Duodenal mucosa (tissue), 2 donors: ENCODE measurements around the gene RASSF5.

Experiments used
- H3K27ac ChIP-seq: one replicate; pipeline ENCODE4 v1.7.0; 2013; ENCODE audit warnings: low read depth, low read length
- H3K27me3 ChIP-seq, 2 donors: one replicate each; pipeline ENCODE4 v1.7.0; 2013; ENCODE audit warnings: low read length in 2 of 2, control low read depth in 1 of 2; ENCODE audit not compliant: insufficient read depth in 2 of 2, control insufficient read depth in 1 of 2
- H3K36me3 ChIP-seq, 2 donors: one replicate each; pipeline ENCODE4 v1.7.0; 2013; ENCODE audit warnings: low read length in 2 of 2, control low read depth in 1 of 2; ENCODE audit not compliant: insufficient read depth in 2 of 2, control insufficient read depth in 1 of 2
- H3K4me1 ChIP-seq, 2 donors: one replicate each; pipeline ENCODE4 v1.7.0; 2013; ENCODE audit warnings: low read length in 2 of 2, control low read depth in 1 of 2; ENCODE audit not compliant: insufficient read depth in 2 of 2, control insufficient read depth in 1 of 2
- H3K4me3 ChIP-seq, 2 donors: one replicate each; pipeline ENCODE4 v1.7.0; 2013; ENCODE audit warnings: low read length in 2 of 2, low read depth in 1 of 2
- H3K9ac ChIP-seq, 2 donors: one replicate each; pipeline ENCODE4 v1.7.0; 2013; ENCODE audit warnings: low read length in 2 of 2, low read depth in 1 of 2
- H3K9me3 ChIP-seq, 2 donors: one replicate each; pipeline ENCODE4 v1.7.0; 2013; ENCODE audit warnings: low read length in 2 of 2, control low read depth in 1 of 2; ENCODE audit not compliant: control insufficient read depth in 1 of 2

The RASSF5 gene

DNA sequence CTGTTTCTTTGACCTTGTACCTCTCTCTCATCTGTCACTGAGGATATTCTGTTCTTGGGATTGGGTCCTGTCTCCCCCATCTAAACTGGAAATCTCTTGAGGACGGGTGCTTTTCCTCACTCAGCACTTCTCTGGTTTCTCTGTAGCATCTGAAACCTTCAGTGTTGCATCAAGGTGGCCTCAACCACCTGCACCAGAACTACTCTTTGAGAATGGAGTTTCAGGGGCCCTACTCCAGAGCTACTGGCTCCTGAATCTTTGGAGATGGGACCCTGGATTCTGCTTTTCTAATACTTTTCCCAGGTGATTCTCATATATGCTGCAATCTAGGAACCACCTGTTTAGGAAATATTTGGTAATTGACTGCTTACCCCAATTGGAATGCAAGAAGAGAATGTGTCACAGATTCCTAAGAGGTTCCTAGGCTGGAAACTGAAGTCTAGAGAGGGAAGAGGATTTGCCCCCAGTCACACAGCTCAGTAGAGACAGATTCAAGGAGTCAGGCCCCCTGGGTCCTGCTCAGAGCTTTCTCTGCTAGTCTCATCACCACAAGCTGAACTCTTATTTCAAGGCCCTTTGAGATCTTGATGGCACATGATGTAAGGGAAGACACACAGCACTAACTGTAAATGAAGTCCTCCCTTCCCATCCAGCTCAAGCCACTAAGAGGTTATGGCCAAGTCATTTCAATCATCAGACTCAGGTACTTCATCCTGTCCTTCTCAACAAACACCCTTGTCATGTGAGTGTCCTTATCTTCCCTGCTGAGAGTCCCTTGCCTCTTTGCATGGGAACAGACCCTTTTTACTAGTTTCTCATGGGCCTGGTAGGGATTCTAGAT lies 56.3 kb downstream of the RASSF5 start:
- Histone ChIP-seq H3K27ac (no peak overlapping the region), H3K27me3 (no peaks in the 10 kb centered on the region), H3K4me3 (peak overlapping the region in 1 of 2 donors; percentile 11), H3K9me3 (no peaks in the 10 kb centered on the region), H3K36me3 (peaks cover 0 to 6% of the 10 kb centered on the region in 2 donors), H3K4me1 (peaks cover 23 to 53% of the 10 kb centered on the region in 2 donors), H3K9ac (no peak overlapping the region)

DNA sequence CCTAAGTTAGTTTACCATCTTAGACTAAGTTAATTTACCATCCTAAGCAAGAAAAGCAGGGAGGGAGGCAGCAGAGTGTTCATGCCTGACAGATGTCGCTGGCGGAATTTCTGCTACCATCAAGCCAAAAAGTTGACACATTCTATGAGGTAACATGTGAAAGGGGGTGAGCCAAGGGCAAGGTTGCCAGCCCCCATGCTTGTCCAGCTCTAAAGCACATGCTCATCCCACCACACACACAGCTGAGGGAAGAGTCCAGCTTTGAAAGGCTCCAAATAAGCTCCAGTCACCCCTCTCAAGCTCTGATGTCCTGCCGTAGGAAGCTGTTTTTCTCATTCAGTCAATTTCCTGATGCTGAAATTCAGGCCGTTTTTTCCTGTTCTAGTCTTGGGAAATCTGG lies 58.7 kb downstream of the RASSF5 start:
- Histone ChIP-seq H3K27ac (no peak overlapping the region), H3K4me1 (peaks cover 23 to 54% of the 10 kb centered on the region in 2 donors), H3K4me3 (no peak overlapping the region), H3K9ac (no peak overlapping the region), H3K9me3 (no peaks in the 10 kb centered on the region), H3K27me3 (no peaks in the 10 kb centered on the region), H3K36me3 (peaks cover 0 to 6% of the 10 kb centered on the region in 2 donors)

DNA sequence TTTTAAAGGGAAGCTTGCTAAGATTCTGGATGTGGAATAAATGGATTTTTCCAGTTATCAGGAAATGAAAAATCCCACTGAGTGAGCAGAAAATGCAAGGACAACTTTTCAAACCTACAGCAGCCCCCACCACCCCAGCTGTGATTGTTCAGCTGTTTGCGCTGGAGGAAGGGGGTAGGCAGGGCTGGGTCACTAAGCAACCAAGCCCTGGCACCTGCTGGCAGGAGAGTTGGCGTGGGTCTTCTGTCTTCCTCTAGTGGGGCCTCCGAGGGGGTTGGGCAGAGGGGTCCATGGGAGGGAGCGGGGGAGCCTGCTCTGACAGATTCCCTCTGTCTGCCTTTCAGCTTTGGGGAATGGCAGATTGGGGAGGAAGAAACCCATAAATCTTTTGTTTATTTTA lies 59.7 kb downstream of the RASSF5 start:
- Histone ChIP-seq H3K27ac (no peak overlapping the region), H3K27me3 (no peaks in the 10 kb centered on the region), H3K9me3 (no peaks in the 10 kb centered on the region), H3K9ac (no peak overlapping the region), H3K4me1 (peaks cover 21 to 52% of the 10 kb centered on the region in 2 donors), H3K36me3 (peaks cover 0 to 4% of the 10 kb centered on the region in 2 donors), H3K4me3 (no peak overlapping the region)

DNA sequence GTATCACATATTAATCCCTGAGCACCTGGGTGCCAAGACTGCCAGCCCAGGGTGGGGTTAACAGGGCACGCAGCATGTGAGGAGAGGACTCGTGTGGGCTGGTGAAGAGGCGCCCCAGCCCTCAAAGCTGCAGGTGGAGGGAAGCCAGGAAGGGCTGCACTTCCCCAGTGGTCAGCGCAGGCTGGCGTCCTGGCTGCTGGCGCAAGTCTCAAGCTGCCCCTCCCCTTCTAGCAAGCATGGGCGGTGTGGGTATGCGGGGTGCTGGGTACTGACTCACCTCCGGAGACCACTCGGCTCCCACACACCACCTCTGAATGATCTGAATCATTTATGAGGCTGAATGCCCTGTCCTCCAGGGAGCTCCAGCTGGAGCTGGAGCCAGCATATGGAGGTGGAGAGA lies 60.9 kb downstream of the RASSF5 start:
- no peak overlapping the region for H3K4me3 ChIP-seq
- no peak overlapping the region for H3K27ac ChIP-seq
- H3K36me3 ChIP-seq = peaks cover 0 to 4% of the 10 kb centered on the region in 2 donors
- no peaks in the 10 kb centered on the region for H3K9me3 ChIP-seq
- H3K27me3 ChIP-seq = no peaks in the 10 kb centered on the region
- peaks cover 19 to 47% of the 10 kb centered on the region in 2 donors for H3K4me1 ChIP-seq
- H3K9ac ChIP-seq = no peak overlapping the region

DNA sequence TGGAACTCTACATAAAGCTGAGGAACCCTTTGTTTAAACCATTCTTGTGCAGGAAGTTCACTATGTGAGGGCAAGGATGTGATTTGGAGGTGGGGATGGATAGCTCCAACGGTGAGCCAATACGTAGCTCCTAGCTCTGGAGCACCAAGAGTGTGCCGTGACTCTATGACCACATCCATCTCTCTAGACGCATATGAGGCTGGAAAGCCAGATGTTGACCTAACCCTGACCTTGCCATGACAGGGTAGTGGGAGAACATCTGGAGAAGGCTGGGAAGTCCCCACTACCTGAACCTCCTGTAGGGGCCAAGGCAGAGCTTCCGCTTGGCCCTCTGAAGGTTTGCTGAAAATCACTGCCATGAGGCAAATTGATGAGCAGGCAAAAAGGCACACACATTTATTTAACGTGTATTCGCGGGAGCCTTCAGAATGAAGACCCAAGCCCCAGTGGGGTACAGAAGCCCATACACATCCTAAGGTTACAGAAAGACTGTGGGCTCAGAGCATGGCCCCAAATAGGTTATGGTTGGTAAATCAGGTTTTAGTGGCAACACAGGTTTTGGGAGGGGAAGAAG lies 61.5 kb downstream of the RASSF5 start:
- Histone ChIP-seq H3K27ac (no peak overlapping the region), H3K4me1 (peaks cover 22 to 43% of the 10 kb centered on the region in 2 donors), H3K36me3 (peaks cover 0 to 4% of the 10 kb centered on the region in 2 donors), H3K9me3 (no peaks in the 10 kb centered on the region), H3K9ac (no peak overlapping the region), H3K4me3 (no peak overlapping the region), H3K27me3 (no peaks in the 10 kb centered on the region)

DNA sequence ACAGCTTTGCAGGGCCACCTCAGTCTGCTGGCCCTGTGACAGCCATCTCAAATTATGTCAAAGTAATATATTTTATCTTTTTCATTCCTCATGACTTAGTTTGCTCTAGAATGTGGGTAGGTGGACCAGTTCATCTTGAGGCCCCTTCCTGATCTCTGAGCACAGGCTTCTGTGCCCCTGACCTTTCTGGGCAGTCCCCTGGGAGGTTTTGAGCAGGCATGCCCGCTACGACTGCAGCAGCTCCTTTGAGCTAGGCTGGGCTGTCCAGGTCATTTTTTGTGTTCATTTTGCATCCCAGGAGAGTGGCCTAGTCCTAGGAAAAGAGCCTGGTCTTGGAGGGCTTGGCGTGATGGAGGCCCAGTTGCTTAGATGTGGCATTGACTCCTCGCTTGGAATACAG lies 62.2 kb downstream of the RASSF5 start:
- Histone ChIP-seq H3K27me3 (no peaks in the 10 kb centered on the region), H3K36me3 (peaks cover 0 to 4% of the 10 kb centered on the region in 2 donors), H3K27ac (no peak overlapping the region), H3K9me3 (no peaks in the 10 kb centered on the region), H3K9ac (no peak overlapping the region), H3K4me3 (no peak overlapping the region), H3K4me1 (peaks cover 25 to 39% of the 10 kb centered on the region in 2 donors)

DNA sequence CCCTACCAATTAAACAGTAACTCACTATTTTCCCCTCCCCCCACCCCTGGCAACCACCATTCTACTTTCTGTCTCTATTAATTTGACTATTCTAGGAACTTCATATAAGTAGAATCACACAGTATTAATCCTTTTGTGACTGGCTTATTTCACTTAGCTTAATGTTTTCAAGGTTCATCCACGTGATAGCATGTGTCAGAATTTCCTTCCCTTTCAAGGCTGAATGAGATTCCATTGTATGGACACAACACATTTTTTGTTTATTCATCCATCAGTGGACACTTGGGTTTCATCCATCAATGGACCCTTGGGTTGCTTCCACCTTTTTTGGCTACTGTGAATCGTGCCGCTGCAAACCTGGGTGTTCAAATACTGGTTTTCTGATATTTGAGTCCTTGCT lies 63.2 kb downstream of the RASSF5 start:
- no peak overlapping the region for H3K27ac ChIP-seq
- H3K36me3 ChIP-seq = peaks cover 0 to under 1% of the 10 kb centered on the region in 2 donors
- no peak overlapping the region for H3K4me3 ChIP-seq
- H3K4me1 ChIP-seq = peaks cover 35 to 36% of the 10 kb centered on the region in 2 donors
- H3K9me3 ChIP-seq = no peaks in the 10 kb centered on the region
- no peak overlapping the region for H3K9ac ChIP-seq
- H3K27me3 ChIP-seq = no peaks in the 10 kb centered on the region

DNA sequence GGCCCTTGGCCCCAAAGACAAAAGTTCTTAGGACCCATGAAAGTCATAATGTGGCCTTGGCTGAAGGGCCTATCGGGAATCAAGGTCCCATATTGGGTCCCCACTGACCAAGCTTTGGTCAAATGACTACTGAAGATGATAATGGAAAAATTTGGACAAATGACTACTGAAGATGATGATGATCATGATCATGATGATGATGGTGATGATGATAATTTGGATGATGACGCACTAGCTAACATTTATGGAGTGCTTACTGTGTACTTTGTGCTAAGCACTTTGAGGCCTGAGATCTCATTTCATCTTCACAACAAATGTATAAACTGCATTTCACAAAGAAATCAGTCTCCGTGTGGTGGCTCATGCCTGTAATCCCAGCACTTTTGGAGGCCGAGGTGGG lies 65.5 kb downstream of the RASSF5 start:
- H3K27ac ChIP-seq = no peak overlapping the region
- H3K4me1 ChIP-seq = peaks cover 38 to 41% of the 10 kb centered on the region in 2 donors
- H3K9ac ChIP-seq = no peak overlapping the region
- H3K9me3 ChIP-seq = no peaks in the 10 kb centered on the region
- H3K36me3 ChIP-seq = no peaks in the 10 kb centered on the region
- H3K27me3 ChIP-seq = no peaks in the 10 kb centered on the region
- no peak overlapping the region for H3K4me3 ChIP-seq

DNA sequence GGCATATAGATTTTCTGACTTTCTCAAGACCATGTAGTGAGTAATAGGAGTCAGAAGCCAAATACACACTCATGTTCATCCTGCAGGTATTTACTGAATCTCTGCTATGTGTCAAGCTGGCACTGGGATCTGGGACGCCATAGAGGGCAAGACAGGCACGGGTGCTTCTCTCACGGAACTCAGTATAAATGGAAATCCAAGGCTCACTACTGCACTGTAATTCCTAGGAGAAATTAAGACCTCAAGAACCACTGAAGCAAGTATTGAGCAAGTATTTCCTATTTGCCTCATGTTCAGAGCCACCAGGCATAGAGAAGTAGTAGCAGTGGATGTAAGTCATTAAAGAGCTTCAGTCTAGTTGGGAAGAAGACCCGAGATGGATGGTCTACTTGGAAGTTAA lies 66.0 kb downstream of the RASSF5 start:
- Histone ChIP-seq H3K9me3 (no peaks in the 10 kb centered on the region), H3K27ac (no peak overlapping the region)

DNA sequence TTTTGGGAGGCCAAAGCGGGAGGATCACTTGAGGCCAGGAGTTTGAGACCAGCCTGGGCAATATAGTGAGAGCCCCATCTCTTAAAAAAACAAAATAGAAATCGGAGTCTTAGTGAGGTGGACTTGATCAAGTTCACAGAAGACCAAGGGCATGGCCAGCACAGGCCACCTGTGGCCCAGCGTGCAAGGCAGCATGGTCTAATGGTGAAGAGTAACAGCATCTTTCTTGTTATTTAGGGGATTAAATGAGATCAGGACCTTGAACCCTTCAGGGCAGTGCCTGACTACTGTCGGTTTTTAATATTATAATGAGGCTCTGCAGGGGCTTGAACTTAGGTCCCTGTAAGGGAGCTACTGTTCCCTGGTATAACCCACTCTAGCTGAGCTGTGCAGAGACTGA lies 66.4 kb downstream of the RASSF5 start:
- H3K36me3 ChIP-seq = no peaks in the 10 kb centered on the region
- H3K9me3 ChIP-seq = no peaks in the 10 kb centered on the region
- no peaks in the 10 kb centered on the region for H3K27me3 ChIP-seq
- H3K27ac ChIP-seq = no peak overlapping the region
- H3K4me1 ChIP-seq = peaks cover 34 to 38% of the 10 kb centered on the region in 2 donors
- H3K9ac ChIP-seq = no peak overlapping the region
- no peak overlapping the region for H3K4me3 ChIP-seq

More for the DNA sequence above, 66.0 kb downstream of the RASSF5 start:
- Histone ChIP-seq H3K9ac (no peak overlapping the region), H3K27me3 (no peaks in the 10 kb centered on the region), H3K4me3 (no peak overlapping the region), H3K4me1 (peaks cover 38% of the 10 kb centered on the region in 2 donors), H3K36me3 (no peaks in the 10 kb centered on the region)
